Activated CD4-positive, alpha-beta T cell treated with anti-CD3 and anti-CD28 coated beads for 36 hours (primary cell): ENCODE measurements around the gene LARGE1. TPM values are rescaled to one million over a fixed set of nuclear protein-coding genes. Genes with fewer than 3 reads are reported as not detected.

Experiments
- ATAC-seq: fragments of 200-7000 bp; cut with Tn5 transposase; one replicate; pipeline ENCODE4 v1.10.0; 2021; ENCODE audit warnings: mild to moderate bottlenecking, moderate library complexity
- CTCF ChIA-PET: fragments of 350-600 bp; sonication (Branson Sonifier 250); formaldehyde crosslinking; loops from one replicate; lab custom pipeline; 2021; ENCODE audit warnings: antibody characterized with exemption; lab: Charles Lee
- POLR2A ChIA-PET: fragments of 350-600 bp; sonication (Branson Sonifier 250); formaldehyde crosslinking; loops from one replicate; lab custom pipeline; 2021; ENCODE audit warnings: antibody characterized with exemption, inconsistent platforms; lab: Charles Lee
- DNase-seq: peaks from one replicate; pipeline ENCODE4 v3.0.0-alpha.2; 2020
- H3K27ac Mint-ChIP-seq: one replicate; pipeline ENCODE4 v1.8.0; 2021; ENCODE audit warnings: mixed read lengths
- H3K27me3 Mint-ChIP-seq: one replicate; pipeline ENCODE4 v1.8.0; 2021; ENCODE audit warnings: mixed read lengths
- H3K36me3 Mint-ChIP-seq: one replicate; pipeline ENCODE4 v1.8.0; 2021; ENCODE audit warnings: low read depth, mixed read lengths
- H3K4me1 Mint-ChIP-seq: one replicate; pipeline ENCODE4 v1.8.0; 2021; ENCODE audit warnings: mixed read lengths
- H3K4me3 Mint-ChIP-seq: one replicate; pipeline ENCODE4 v1.8.0; 2021; ENCODE audit warnings: mild to moderate bottlenecking, moderate library complexity, mixed read lengths
- H3K9me3 Mint-ChIP-seq: one replicate; pipeline ENCODE4 v1.8.0; 2021; ENCODE audit warnings: low read depth, mixed read lengths
- intact Hi-C, 2 experiments: fragments of 100-400 bp; cut with DNase I in 1 of 2; cut with micrococcal nuclease in 1 of 2; formaldehyde crosslinking; loops; one replicate each; pipeline versions ENCODE4 v1.14.2 to v1.15.1; 2022 to 2024; cut with DNase I, micrococcal nuclease
- total RNA-seq, 2 experiments: library from RNA; stranded (reverse); gene quantifications; one replicate each; pipeline ENCODE4 v1.2.3, GENCODE V29; 2021

LARGE1 gene
- total RNA-seq, 2 experiments from 2014 or later, result 0.39 to 0.57 TPM

DNA sequence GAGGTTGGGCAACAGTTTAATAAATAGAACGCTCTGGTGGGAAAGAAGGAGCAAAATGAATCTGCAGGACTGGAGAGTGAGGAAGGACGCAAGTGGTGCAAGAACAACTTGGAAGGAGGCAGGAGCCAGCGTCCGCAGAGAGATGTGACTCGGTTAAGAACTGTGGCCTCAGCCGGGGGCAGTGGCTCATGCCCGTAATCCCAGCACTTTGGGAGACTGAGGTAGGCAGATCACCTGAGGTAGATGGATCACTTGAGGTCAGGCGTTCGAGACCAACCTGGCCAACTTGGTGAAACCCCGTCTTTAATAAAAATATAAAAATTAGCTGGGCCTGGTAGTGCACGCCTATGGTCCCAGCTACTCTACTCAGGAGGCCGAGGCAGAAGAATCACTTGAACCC lies 319.7 kb downstream of the LARGE1 start:
- ChIA-PET CTCF (no interaction called here), POLR2A (no interaction called here)
- no peak for DNase-seq
- no peaks in the 10 kb centered on the region for H3K4me1 Mint-ChIP-seq
- no peaks in the 10 kb centered on the region for H3K36me3 Mint-ChIP-seq
- intact Hi-C loops, result no loop called here
- peaks cover 6% of the 10 kb centered on the region for H3K9me3 Mint-ChIP-seq
- no peak overlapping the region for H3K27ac Mint-ChIP-seq
- H3K27me3 Mint-ChIP-seq, result no peaks in the 10 kb centered on the region
- H3K4me3 Mint-ChIP-seq, result no peak overlapping the region
- ATAC-seq, result no peak

DNA sequence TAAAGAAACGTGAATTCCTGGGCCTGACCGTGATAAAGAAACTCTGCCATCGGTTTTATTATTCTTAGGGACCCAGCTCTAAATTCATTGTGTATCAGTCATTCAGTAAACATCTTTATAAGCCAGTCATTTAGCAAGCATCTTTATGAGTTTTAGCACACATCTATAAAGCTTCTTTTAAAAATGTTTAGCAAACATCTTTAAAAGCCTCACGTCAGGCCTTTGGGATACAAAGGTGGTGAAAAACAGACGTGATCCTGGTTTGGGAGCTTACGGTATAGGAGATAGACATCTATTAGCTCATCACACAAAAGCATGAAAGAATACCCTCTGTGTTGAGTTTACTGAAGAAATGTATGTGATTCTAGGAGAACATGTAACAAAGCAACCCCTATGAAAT lies 320.2 kb downstream of the LARGE1 start:
- ATAC-seq (no peak), DNase-seq (no peak)
- POLR2A ChIA-PET, result no interaction called here
- no peak overlapping the region for H3K27ac Mint-ChIP-seq
- H3K4me3 Mint-ChIP-seq, result no peak overlapping the region
- no peaks in the 10 kb centered on the region for H3K27me3 Mint-ChIP-seq
- no peaks in the 10 kb centered on the region for H3K4me1 Mint-ChIP-seq
- no peaks in the 10 kb centered on the region for H3K36me3 Mint-ChIP-seq
- peaks cover 5% of the 10 kb centered on the region for H3K9me3 Mint-ChIP-seq
- intact Hi-C loops, result no loop called here
- CTCF ChIA-PET, result no interaction called here

DNA sequence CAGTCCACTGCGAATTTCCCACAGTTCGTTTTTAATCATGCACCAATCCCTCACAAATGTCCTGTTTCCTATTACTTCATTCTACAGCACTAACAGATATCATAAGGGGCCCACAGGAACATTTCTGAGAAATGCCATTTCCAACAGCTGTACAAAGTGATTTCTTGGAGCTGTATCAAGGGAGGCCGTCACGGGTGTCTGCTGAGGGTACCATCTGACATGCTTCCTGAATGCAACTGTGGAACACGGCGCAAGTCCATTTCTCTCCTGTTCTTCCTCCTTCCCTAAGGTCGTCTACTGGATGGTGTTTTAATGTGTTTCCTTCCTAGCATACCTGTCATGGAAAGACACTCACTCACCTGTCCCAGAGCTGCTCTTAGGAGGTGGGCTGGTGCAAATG lies 320.7 kb downstream of the LARGE1 start:
- H3K9me3 Mint-ChIP-seq, result peaks cover 5% of the 10 kb centered on the region
- CTCF ChIA-PET, result no interaction called here
- H3K4me3 Mint-ChIP-seq, result no peak overlapping the region
- H3K27me3 Mint-ChIP-seq, result no peaks in the 10 kb centered on the region
- DNase-seq (no peak), ATAC-seq (no peak)
- H3K4me1 Mint-ChIP-seq, result no peaks in the 10 kb centered on the region
- no peaks in the 10 kb centered on the region for H3K36me3 Mint-ChIP-seq
- POLR2A ChIA-PET, result no interaction called here
- no peak overlapping the region for H3K27ac Mint-ChIP-seq
- intact Hi-C loops, result no loop called here

DNA sequence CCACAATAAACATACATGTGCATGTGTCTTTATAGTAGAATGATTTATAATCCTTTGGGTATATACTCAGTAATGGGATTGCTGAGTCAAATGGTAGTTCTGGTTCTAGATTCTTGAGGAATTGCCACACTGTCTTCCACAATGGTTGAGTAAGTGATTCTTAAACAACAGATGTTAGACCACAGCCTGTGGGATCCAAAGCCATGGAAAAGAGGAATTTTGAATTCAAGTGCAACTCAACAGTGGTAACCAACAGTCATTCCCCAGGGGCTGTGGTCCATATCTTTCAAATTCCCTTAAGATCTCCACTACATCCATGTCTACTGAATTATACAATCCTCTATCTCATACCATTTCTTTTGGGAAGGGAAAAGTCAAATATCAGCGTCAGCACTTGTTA lies 321.5 kb downstream of the LARGE1 start:
- ChIA-PET POLR2A (no interaction called here), CTCF (no interaction called here)
- no peak overlapping the region for H3K4me3 Mint-ChIP-seq
- H3K9me3 Mint-ChIP-seq, result peaks cover 7% of the 10 kb centered on the region
- no peak overlapping the region for H3K27ac Mint-ChIP-seq
- H3K27me3 Mint-ChIP-seq, result no peaks in the 10 kb centered on the region
- intact Hi-C loops, result no loop called here
- no peak for DNase-seq
- no peaks in the 10 kb centered on the region for H3K36me3 Mint-ChIP-seq
- no peak for ATAC-seq
- H3K4me1 Mint-ChIP-seq, result no peaks in the 10 kb centered on the region

DNA sequence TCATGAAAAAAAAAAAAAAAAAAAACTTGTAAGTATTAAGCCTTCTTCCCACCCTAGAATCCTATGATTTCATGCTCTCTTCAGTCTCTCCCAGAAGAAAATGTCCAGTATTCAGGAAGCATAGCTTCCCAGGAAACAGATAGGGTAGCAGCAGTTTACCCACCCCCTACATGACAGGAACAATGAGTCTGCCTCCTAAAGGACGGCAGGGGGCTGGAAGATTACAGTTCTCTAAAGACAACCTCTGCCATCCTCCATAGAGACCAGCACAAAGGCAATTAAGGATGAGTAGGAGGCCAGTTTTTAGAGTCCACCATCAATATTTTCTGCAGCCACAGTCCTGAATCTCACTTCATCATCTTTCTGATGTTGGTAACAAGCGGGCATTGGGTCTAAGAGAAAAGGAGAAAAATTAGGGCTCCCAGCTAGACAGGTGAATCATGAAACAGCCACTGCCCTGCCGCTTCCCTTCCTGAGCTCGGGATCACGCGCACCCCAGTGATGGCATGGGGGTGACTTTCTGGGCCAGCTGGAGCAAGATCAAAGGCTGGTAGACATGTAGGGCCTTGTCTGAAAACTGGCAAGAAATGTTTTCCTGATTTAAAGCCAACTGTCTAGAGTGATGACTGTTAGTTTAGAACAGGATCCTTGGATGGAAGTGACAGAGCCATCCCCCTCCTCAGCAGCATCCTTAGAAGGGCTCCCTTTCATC lies 322.8 kb downstream of the LARGE1 start:
- POLR2A ChIA-PET, result no interaction called here

DNA sequence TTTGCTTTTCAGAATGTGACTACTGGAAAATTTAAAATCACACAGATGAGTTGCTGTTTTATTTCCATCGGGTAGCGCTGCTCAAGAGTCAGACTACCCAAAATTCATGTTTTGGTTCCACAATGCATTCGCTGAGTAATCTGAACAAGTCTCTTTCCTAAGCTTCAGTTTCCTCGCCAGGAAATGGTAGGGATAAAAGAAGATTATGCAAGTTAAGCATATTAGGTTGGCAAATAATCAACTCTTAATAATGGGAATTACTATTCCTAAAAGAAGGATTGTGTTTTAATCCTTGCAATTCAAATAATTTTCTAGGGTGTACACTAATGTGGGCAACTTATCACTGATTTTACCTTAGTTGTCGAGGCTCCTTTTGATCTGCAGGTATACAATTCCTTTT lies 326.5 kb downstream of the LARGE1 start:
- no peak overlapping the region for H3K4me3 Mint-ChIP-seq
- ChIA-PET CTCF (no interaction called here), POLR2A (no interaction called here)
- no peak for DNase-seq
- intact Hi-C loops, result no loop called here
- no peaks in the 10 kb centered on the region for H3K27me3 Mint-ChIP-seq
- peaks cover 5% of the 10 kb centered on the region for H3K9me3 Mint-ChIP-seq
- no peak for ATAC-seq
- no peak overlapping the region for H3K27ac Mint-ChIP-seq
- H3K4me1 Mint-ChIP-seq, result no peaks in the 10 kb centered on the region
- H3K36me3 Mint-ChIP-seq, result no peaks in the 10 kb centered on the region

More for the DNA sequence above, 322.8 kb downstream of the LARGE1 start:
- Mint-ChIP-seq H3K9me3 (peaks cover 7% of the 10 kb centered on the region), H3K4me1 (no peaks in the 10 kb centered on the region), H3K27me3 (no peaks in the 10 kb centered on the region), H3K27ac (no peak overlapping the region), H3K36me3 (no peaks in the 10 kb centered on the region), H3K4me3 (no peak overlapping the region)
- DNase-seq (no peak), ATAC-seq (no peak)
- CTCF ChIA-PET, result interaction anchor here (0.8 kb wide), 1 partner anchor 295 kb away, joined by 5 read pairs; no protein-coding TSS in a partner anchor
- intact Hi-C loops, result no loop called here

DNA sequence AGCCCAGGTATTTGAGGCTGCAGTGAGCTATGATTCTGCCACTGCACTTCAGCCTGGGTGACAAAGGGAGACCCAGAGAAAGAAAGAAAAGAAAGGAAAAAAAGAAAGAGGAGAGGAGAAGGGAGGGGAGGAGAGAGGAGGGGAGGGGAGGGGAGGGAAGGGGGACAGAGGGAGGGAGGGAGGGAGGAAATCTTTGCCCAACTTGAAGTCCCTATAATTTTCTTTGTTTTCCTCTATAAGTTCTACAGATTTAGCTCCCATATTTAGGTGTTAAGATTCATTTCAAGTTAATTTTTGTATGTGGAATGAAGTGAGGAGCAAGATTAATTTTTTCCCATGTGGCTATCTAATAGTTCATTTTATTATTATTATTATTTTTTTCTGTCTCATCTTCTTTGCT lies 328.3 kb downstream of the LARGE1 start:
- no peaks in the 10 kb centered on the region for H3K36me3 Mint-ChIP-seq
- POLR2A ChIA-PET, result no interaction called here
- DNase-seq (no peak), ATAC-seq (no peak)
- CTCF ChIA-PET, result no interaction called here
- no peak overlapping the region for H3K4me3 Mint-ChIP-seq
- H3K27ac Mint-ChIP-seq, result no peak overlapping the region
- no peaks in the 10 kb centered on the region for H3K27me3 Mint-ChIP-seq
- intact Hi-C loops, result no loop called here
- H3K9me3 Mint-ChIP-seq, result peaks cover 5% of the 10 kb centered on the region
- H3K4me1 Mint-ChIP-seq, result no peaks in the 10 kb centered on the region

DNA sequence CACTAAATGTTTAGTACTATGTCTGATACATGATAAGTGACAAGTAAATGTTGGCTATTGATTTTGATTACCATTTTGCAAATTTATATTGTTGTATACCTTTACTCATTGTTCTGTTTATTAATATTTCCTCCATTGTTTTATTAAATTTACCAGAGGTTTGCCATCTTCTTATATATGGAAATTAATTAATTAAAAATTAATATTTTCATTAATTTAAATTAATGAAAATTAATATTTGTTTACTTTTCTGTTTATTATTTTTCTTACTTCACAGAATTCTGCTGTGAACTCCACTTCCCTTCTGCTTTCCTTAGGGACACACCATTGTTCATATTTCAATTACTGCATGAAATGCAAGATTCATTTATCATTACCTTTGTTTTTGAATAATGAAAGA lies 331.0 kb downstream of the LARGE1 start:
- ChIA-PET CTCF (no interaction called here), POLR2A (no interaction called here)
- H3K27me3 Mint-ChIP-seq, result peaks cover 3% of the 10 kb centered on the region
- no peak for DNase-seq
- no peaks in the 10 kb centered on the region for H3K36me3 Mint-ChIP-seq
- intact Hi-C loops, result no loop called here
- no peak overlapping the region for H3K4me3 Mint-ChIP-seq
- H3K4me1 Mint-ChIP-seq, result no peaks in the 10 kb centered on the region
- no peak for ATAC-seq
- H3K27ac Mint-ChIP-seq, result no peak overlapping the region
- peaks cover 4% of the 10 kb centered on the region for H3K9me3 Mint-ChIP-seq

DNA sequence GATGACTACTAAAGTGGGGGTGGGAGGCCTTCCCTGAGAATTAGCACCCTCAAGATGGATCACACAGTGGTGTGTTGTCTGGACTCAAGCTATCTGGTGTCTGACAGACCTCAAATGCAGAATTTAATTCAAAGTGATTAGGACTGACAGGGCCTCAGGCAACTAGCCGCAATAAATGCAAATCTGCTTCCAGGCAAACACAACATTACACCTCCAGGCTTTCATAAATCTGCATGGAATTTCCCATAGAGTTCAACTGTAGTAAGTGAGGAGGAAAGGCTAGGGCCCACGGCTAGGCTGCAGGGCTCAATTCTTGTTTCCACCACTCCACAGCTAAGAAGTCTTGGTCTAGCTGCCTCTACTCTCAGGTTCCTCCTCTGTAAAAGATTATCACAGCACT lies 331.4 kb downstream of the LARGE1 start:
- intact Hi-C loops, result no loop called here
- no peak overlapping the region for H3K27ac Mint-ChIP-seq
- DNase-seq (no peak), ATAC-seq (no peak)
- peaks cover 3% of the 10 kb centered on the region for H3K9me3 Mint-ChIP-seq
- H3K4me3 Mint-ChIP-seq, result no peak overlapping the region
- H3K4me1 Mint-ChIP-seq, result no peaks in the 10 kb centered on the region
- H3K36me3 Mint-ChIP-seq, result no peaks in the 10 kb centered on the region
- H3K27me3 Mint-ChIP-seq, result peaks cover 3% of the 10 kb centered on the region
- ChIA-PET CTCF (no interaction called here), POLR2A (no interaction called here)

DNA sequence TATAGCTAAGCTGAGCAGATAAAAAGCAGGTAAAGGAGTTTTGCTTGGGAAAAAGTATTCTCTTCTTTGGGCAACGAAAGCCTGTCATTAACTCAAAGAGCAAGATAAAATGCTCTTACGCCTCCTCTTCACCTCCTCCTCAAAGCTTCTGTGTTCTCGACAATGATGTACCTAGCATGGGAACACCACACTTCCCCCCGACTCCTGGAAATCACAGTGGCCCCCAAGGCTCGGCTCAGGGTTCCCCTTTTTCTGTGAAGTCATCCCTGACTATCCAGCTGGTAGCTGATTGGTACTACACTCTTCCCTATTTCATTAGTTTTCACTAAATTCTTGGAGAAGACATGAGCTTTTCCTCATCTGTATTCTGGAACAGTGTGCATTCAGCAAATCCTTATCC lies 336.1 kb downstream of the LARGE1 start:
- CTCF ChIA-PET, result no interaction called here
- ATAC-seq (no peak), DNase-seq (no peak)
- Mint-ChIP-seq H3K36me3 (no peaks in the 10 kb centered on the region), H3K4me3 (no peak overlapping the region), H3K9me3 (no peaks in the 10 kb centered on the region), H3K27ac (no peak overlapping the region), H3K27me3 (peaks cover 3% of the 10 kb centered on the region), H3K4me1 (no peaks in the 10 kb centered on the region)
- intact Hi-C loops, result no loop called here
- POLR2A ChIA-PET, result no interaction called here

DNA sequence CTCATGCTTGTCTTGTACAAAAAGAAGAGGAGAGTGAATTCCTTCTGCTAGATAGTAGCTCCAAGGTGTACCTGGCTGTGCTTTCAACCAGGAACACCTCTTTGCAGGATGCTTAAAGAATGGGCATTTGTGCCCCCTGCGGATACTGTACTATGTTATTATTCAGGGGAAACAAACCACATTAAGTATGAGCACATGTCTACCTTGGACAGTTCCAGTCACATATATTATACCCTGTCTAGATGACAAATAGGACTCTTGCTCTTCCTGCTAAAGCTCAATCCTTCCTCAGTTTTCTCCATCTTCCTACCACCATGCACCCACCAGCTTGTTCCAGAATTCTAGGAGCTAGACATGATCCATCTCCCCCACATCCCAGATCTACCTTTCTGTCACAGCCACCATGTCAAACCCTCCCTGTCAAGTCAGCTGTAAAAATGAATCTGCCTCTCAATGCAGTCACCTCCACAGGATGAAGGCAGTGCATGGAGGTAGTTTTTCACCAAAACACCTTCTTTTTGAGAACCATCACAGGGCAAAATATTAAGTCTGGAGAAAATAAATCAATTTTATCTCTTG lies 337.4 kb downstream of the LARGE1 start:
- ChIA-PET CTCF (no interaction called here), POLR2A (no interaction called here)
- ATAC-seq (no peak), DNase-seq (no peak)
- Mint-ChIP-seq H3K27me3 (peaks cover 3% of the 10 kb centered on the region), H3K36me3 (no peaks in the 10 kb centered on the region), H3K4me1 (no peaks in the 10 kb centered on the region), H3K9me3 (no peaks in the 10 kb centered on the region), H3K27ac (no peak overlapping the region), H3K4me3 (no peak overlapping the region)
- intact Hi-C loops, result no loop called here

DNA sequence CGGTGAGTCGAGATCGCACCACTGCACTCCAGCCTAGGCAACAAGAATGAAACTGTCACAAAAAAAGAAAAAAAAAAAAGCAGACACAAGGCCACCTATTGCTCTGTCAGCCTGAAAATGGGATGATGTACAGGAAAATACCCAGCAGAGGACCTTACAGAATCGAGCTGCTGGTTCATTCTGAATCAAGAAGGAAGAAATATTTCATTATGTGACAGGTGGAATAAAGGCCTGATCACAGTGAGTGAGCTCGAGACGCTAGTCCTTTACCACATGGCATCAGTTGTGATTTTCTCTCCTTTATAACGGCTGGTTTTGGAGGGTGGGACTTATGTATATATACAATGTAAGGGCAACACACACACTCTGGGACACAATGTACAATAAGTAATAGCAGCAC lies 340.0 kb downstream of the LARGE1 start:
- H3K4me1 Mint-ChIP-seq, result no peaks in the 10 kb centered on the region
- no peak overlapping the region for H3K27ac Mint-ChIP-seq
- H3K36me3 Mint-ChIP-seq, result no peaks in the 10 kb centered on the region
- ATAC-seq, result no peak
- no peak for DNase-seq
- H3K27me3 Mint-ChIP-seq, result peaks cover 3% of the 10 kb centered on the region
- ChIA-PET POLR2A (interaction anchor here (0.6 kb wide), 1 partner anchor 310 kb away, joined by 3 read pairs; no protein-coding TSS in a partner anchor), CTCF (interaction anchor here (0.7 to 1.7 kb wide), 3 partner anchors 21 to 281 kb away, joined by 3 to 6 read pairs (median 4); no protein-coding TSS in a partner anchor)
- no peak overlapping the region for H3K4me3 Mint-ChIP-seq
- no peaks in the 10 kb centered on the region for H3K9me3 Mint-ChIP-seq
- intact Hi-C loops, result no loop called here
